ENCODE results near the gene ELK4.

Gene ELK4

DNA sequence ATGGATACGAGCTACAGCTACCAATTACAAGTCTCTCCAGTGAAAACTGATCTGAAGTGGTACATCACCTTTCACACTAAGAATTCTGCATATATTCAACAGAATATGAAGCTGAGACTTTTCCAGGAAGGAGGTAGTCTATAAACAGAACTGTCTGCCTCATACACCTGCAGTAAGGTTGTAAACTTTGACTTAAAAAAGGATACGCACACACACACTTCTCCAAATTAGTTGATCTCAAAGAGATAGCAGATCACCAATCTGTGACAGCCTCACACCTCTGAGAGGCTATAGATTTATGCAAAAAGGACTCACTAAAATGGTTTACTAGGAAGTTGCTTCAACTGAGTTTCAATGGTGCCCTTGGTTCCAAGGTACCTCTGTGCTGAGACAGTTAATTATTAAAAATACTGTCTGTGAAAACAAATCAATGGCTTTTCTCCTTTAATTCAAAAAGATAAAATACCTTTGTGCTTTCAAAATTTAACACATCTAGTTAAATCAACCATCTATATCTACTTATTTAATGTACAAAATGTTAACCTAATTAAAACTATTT lies 17.9 kb downstream of the ELK4 start:
- H3K4me3 ChIP-seq (ENCODE audit: low read length in 2 of 2) = no peak overlapping the region
- H3K27ac ChIP-seq (ENCODE audit: low read depth in 2 of 2, low read length in 2 of 2) = no peak overlapping the region
- H3K9me3 ChIP-seq (ENCODE audit: control insufficient read depth in 2 of 2, low read length in 2 of 2) = no peaks in the 10 kb centered on the region
- peaks cover 0 to 3% of the 10 kb centered on the region in 2 donors for H3K4me1 ChIP-seq (ENCODE audit: control insufficient read depth in 2 of 2, insufficient read depth in 2 of 2, low read length in 2 of 2)
- peaks cover 36 to 46% of the 10 kb centered on the region in 2 donors for H3K36me3 ChIP-seq (ENCODE audit: control insufficient read depth in 2 of 2, insufficient read depth in 2 of 2, low read length in 2 of 2)
- H3K9ac ChIP-seq (ENCODE audit: low read depth in 1 of 2, low read length in 2 of 2) = no peak overlapping the region
- H3K27me3 ChIP-seq (ENCODE audit: control insufficient read depth in 2 of 2, insufficient read depth in 2 of 2, low read length in 2 of 2) = no peaks in the 10 kb centered on the region

DNA sequence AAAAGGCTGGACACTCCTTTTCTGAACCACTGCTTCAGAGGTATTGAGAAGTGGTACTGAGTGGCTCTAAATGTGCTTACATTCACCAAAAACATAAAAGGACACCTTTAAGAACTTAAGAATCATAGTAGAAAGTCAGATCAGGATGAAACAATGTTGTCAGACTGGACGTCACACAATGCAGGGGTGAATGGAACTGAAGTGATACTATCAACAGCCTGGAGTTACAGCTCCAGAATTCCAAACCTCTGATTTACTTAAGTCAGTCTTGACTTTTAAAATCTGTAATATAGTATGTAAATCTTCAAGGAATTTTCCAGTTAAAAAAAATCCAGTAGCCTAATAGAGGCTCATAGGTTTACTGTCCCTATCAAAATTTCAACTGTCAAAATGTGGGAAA lies 19.3 kb downstream of the ELK4 start:
- H3K9ac ChIP-seq (ENCODE audit: low read depth in 1 of 2, low read length in 2 of 2) = no peak overlapping the region
- peaks cover 0 to 3% of the 10 kb centered on the region in 2 donors for H3K4me1 ChIP-seq (ENCODE audit: control insufficient read depth in 2 of 2, insufficient read depth in 2 of 2, low read length in 2 of 2)
- no peaks in the 10 kb centered on the region for H3K27me3 ChIP-seq (ENCODE audit: control insufficient read depth in 2 of 2, insufficient read depth in 2 of 2, low read length in 2 of 2)
- peaks cover 29 to 36% of the 10 kb centered on the region in 2 donors for H3K36me3 ChIP-seq (ENCODE audit: control insufficient read depth in 2 of 2, insufficient read depth in 2 of 2, low read length in 2 of 2)
- no peaks in the 10 kb centered on the region for H3K9me3 ChIP-seq (ENCODE audit: control insufficient read depth in 2 of 2, low read length in 2 of 2)
- no peak overlapping the region for H3K27ac ChIP-seq (ENCODE audit: low read depth in 2 of 2, low read length in 2 of 2)
- H3K4me3 ChIP-seq (ENCODE audit: low read length in 2 of 2) = no peak overlapping the region

DNA sequence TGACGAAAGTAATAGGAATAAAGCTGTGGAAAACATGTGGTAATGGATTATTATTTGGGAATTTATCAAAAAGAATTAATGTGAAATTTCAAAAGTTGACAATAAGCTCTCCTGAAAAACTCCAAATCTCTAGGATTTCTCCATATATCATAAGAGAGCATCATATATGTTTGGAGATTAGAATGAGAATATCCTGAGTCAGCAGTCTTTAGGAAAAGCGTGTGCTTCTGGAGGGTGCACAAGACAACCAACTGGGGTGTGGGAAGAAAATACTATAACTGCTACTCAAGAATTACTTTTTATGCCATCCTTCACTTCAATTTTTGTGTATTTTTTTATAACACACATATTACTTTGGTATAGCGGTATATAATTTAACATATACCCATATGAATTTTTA lies 19.7 kb downstream of the ELK4 start:
- Histone ChIP-seq H3K4me1 (ENCODE audit: control insufficient read depth in 2 of 2, insufficient read depth in 2 of 2, low read length in 2 of 2) (peaks cover 0 to 3% of the 10 kb centered on the region in 2 donors), H3K27ac (ENCODE audit: low read depth in 2 of 2, low read length in 2 of 2) (no peak overlapping the region), H3K27me3 (ENCODE audit: control insufficient read depth in 2 of 2, insufficient read depth in 2 of 2, low read length in 2 of 2) (no peaks in the 10 kb centered on the region), H3K36me3 (ENCODE audit: control insufficient read depth in 2 of 2, insufficient read depth in 2 of 2, low read length in 2 of 2) (peaks cover 29 to 35% of the 10 kb centered on the region in 2 donors), H3K9ac (ENCODE audit: low read depth in 1 of 2, low read length in 2 of 2) (no peak overlapping the region), H3K9me3 (ENCODE audit: control insufficient read depth in 2 of 2, low read length in 2 of 2) (no peaks in the 10 kb centered on the region), H3K4me3 (ENCODE audit: low read length in 2 of 2) (no peak overlapping the region)

DNA sequence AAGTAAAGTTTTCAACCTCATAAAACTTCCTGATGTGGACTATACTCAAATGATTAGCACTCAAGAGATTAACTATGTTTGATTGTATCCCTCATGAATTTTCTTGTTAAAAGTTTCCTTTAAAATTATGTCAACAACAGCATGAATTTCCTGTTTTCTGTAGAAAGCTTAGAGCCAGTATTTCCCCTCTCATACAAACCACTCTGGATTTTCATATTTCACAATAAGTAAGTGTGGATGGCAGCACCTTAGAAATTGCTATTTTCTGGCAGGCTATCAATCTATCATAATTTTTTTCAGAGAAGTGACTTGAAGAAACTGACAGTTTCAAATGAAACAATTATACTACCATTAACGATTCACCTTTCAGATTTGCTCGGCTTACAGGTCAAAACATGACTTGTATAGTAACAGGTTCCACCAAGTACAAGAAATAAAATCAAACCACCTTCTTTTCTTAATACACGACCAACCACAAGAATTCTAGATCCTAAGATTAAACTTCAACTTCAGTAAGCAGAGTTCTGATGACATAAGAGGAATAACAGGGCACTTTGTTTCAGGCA lies 20.8 kb downstream of the ELK4 start:
- H3K27me3 ChIP-seq (ENCODE audit: control insufficient read depth in 2 of 2, insufficient read depth in 2 of 2, low read length in 2 of 2) = no peaks in the 10 kb centered on the region
- H3K9ac ChIP-seq (ENCODE audit: low read depth in 1 of 2, low read length in 2 of 2) = no peak overlapping the region
- H3K4me3 ChIP-seq (ENCODE audit: low read length in 2 of 2) = no peak overlapping the region
- H3K4me1 ChIP-seq (ENCODE audit: control insufficient read depth in 2 of 2, insufficient read depth in 2 of 2, low read length in 2 of 2) = peaks cover 0 to 3% of the 10 kb centered on the region in 2 donors
- H3K27ac ChIP-seq (ENCODE audit: low read depth in 2 of 2, low read length in 2 of 2) = no peak overlapping the region
- H3K36me3 ChIP-seq (ENCODE audit: control insufficient read depth in 2 of 2, insufficient read depth in 2 of 2, low read length in 2 of 2) = peaks cover 24 to 31% of the 10 kb centered on the region in 2 donors
- no peaks in the 10 kb centered on the region for H3K9me3 ChIP-seq (ENCODE audit: control insufficient read depth in 2 of 2, low read length in 2 of 2)

DNA sequence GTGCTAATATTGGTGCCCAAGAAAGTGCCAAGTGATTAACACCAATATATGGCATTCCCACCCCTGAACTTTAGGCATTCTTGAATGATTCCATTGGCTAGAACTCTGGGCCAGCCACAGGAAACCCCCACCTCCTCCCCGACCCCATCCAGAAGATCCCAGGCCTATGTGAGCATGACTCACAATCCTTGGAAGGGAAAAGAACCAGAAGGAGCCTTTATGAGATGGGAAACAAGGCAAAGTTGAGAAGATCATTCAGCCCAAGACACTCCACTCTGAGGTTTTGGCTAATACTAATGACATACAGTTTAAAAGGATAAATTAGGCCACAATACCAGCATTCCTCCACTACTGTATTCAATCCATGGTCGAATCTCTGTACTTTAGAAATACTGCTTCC lies 21.8 kb downstream of the ELK4 start:
- H3K4me3 ChIP-seq (ENCODE audit: low read length in 2 of 2) = no peak overlapping the region
- no peaks in the 10 kb centered on the region for H3K9me3 ChIP-seq (ENCODE audit: control insufficient read depth in 2 of 2, low read length in 2 of 2)
- H3K27ac ChIP-seq (ENCODE audit: low read depth in 2 of 2, low read length in 2 of 2) = no peak overlapping the region
- H3K9ac ChIP-seq (ENCODE audit: low read depth in 1 of 2, low read length in 2 of 2) = peak overlapping the region in 1 of 2 donors; percentile 1
- peaks cover 17 to 28% of the 10 kb centered on the region in 2 donors for H3K36me3 ChIP-seq (ENCODE audit: control insufficient read depth in 2 of 2, insufficient read depth in 2 of 2, low read length in 2 of 2)
- H3K4me1 ChIP-seq (ENCODE audit: control insufficient read depth in 2 of 2, insufficient read depth in 2 of 2, low read length in 2 of 2) = peaks cover 0 to 3% of the 10 kb centered on the region in 2 donors
- H3K27me3 ChIP-seq (ENCODE audit: control insufficient read depth in 2 of 2, insufficient read depth in 2 of 2, low read length in 2 of 2) = no peaks in the 10 kb centered on the region

DNA sequence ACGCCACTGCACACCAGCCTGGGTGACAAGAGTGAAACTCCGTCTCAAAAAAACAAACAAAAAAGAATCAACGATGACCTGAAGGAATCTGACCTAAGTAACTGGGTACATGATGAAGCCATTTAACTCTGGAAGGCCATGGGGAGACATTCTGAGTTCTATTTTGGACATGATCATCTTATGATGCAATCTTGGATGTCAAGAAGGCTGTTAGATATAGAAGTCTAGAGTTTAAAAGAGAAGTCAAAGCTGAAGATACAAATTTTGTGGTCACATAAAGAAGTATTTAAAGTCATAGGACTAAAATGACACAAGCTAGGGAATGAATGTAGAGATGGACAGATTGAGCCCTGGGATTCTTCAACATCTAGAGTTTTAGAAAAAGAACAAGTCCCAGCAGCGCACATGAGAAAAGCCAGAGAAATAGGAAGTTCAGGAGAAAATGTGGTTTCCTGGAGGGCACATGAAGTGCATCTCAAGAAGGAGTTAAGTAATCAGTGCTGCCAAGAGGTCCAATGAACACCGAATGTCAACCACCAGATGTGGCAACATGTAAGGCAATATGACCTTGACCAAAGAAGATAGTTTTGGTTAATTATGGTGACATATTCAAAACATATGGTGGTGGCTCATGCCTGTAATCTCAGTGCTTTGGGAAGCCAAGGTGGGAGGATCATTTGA lies 26.8 kb downstream of the ELK4 start:
- Histone ChIP-seq H3K4me1 (ENCODE audit: control insufficient read depth in 2 of 2, insufficient read depth in 2 of 2, low read length in 2 of 2) (no peaks in the 10 kb centered on the region), H3K9ac (ENCODE audit: low read depth in 1 of 2, low read length in 2 of 2) (no peak overlapping the region), H3K27ac (ENCODE audit: low read depth in 2 of 2, low read length in 2 of 2) (no peak overlapping the region), H3K27me3 (ENCODE audit: control insufficient read depth in 2 of 2, insufficient read depth in 2 of 2, low read length in 2 of 2) (no peaks in the 10 kb centered on the region), H3K9me3 (ENCODE audit: control insufficient read depth in 2 of 2, low read length in 2 of 2) (no peaks in the 10 kb centered on the region), H3K36me3 (ENCODE audit: control insufficient read depth in 2 of 2, insufficient read depth in 2 of 2, low read length in 2 of 2) (peaks cover 8 to 14% of the 10 kb centered on the region in 2 donors), H3K4me3 (ENCODE audit: low read length in 2 of 2) (no peak overlapping the region)

DNA sequence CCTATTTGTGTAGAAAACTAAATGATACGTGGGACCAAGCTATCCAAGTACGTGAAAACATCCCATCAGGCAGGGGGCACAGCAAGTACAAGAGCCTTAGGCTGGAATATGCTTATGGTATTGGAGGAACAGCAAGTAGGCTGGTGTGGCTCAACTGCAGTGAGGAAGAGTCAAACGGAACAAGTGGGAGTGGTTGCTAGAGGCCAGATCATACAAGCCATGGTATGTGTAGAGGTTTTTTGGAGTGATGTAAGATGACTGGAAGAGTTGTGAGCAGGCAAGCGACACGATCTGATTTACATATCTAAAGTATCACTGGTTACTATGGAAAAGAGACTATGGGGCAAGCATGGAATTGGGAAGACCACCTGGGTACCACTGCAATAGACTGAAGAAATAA lies 27.8 kb downstream of the ELK4 start:
- Histone ChIP-seq H3K9me3 (ENCODE audit: control insufficient read depth in 2 of 2, low read length in 2 of 2) (no peaks in the 10 kb centered on the region), H3K4me1 (ENCODE audit: control insufficient read depth in 2 of 2, insufficient read depth in 2 of 2, low read length in 2 of 2) (peaks cover 0 to 4% of the 10 kb centered on the region in 2 donors), H3K36me3 (ENCODE audit: control insufficient read depth in 2 of 2, insufficient read depth in 2 of 2, low read length in 2 of 2) (peaks cover 9 to 14% of the 10 kb centered on the region in 2 donors), H3K27me3 (ENCODE audit: control insufficient read depth in 2 of 2, insufficient read depth in 2 of 2, low read length in 2 of 2) (no peaks in the 10 kb centered on the region), H3K4me3 (ENCODE audit: low read length in 2 of 2) (no peak overlapping the region), H3K9ac (ENCODE audit: low read depth in 1 of 2, low read length in 2 of 2) (no peak overlapping the region), H3K27ac (ENCODE audit: low read depth in 2 of 2, low read length in 2 of 2) (no peak overlapping the region)

DNA sequence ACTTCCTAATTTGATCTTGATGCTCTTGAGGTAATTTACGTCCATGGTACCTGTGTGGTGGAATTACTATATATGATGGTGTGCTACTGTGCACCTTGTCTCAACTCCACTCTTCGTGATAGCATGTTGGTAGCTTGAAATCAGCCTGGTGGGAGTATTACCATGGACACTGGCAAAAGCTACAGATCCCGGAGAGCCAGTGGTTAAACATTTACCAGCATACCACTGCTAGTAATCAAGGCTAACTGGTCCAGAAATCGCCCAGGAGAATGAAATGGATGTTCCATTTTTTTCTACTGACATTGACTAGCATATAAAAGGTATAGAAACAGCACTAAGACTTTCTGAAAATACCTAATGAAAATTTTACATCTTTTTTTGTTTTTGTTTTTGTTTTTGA lies 30.6 kb downstream of the ELK4 start:
- Histone ChIP-seq H3K27me3 (ENCODE audit: control insufficient read depth in 2 of 2, insufficient read depth in 2 of 2, low read length in 2 of 2) (no peaks in the 10 kb centered on the region), H3K9ac (ENCODE audit: low read depth in 1 of 2, low read length in 2 of 2) (no peak overlapping the region), H3K36me3 (ENCODE audit: control insufficient read depth in 2 of 2, insufficient read depth in 2 of 2, low read length in 2 of 2) (peaks cover 12 to 17% of the 10 kb centered on the region in 2 donors), H3K4me1 (ENCODE audit: control insufficient read depth in 2 of 2, insufficient read depth in 2 of 2, low read length in 2 of 2) (peaks cover 0 to 8% of the 10 kb centered on the region in 2 donors), H3K27ac (ENCODE audit: low read depth in 2 of 2, low read length in 2 of 2) (no peak overlapping the region), H3K4me3 (ENCODE audit: low read length in 2 of 2) (no peak overlapping the region), H3K9me3 (ENCODE audit: control insufficient read depth in 2 of 2, low read length in 2 of 2) (no peaks in the 10 kb centered on the region)

DNA sequence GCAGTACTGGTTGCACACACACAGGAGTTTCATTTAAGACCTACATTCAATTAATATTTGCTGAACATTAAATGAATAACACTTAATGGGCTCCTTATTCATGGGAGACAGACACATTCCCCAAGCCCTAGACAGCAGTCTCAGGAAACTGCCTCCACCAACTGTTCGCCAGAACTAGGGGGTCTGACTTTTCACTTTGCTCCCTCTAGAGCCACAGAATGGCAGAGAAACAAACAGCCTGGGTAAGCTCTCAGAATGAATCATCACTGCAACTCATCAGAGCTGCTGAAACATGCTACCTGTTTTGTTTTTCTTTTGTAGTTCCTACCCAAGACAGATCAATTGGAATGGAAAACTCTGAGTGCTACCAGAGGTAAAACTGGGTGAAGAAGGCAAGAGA lies 31.7 kb downstream of the ELK4 start:
- H3K4me3 ChIP-seq (ENCODE audit: low read length in 2 of 2) = no peak overlapping the region
- no peak overlapping the region for H3K9ac ChIP-seq (ENCODE audit: low read depth in 1 of 2, low read length in 2 of 2)
- peaks cover 0 to 8% of the 10 kb centered on the region in 2 donors for H3K4me1 ChIP-seq (ENCODE audit: control insufficient read depth in 2 of 2, insufficient read depth in 2 of 2, low read length in 2 of 2)
- H3K36me3 ChIP-seq (ENCODE audit: control insufficient read depth in 2 of 2, insufficient read depth in 2 of 2, low read length in 2 of 2) = peaks cover 12 to 14% of the 10 kb centered on the region in 2 donors
- no peaks in the 10 kb centered on the region for H3K27me3 ChIP-seq (ENCODE audit: control insufficient read depth in 2 of 2, insufficient read depth in 2 of 2, low read length in 2 of 2)
- H3K27ac ChIP-seq (ENCODE audit: low read depth in 2 of 2, low read length in 2 of 2) = no peak overlapping the region
- no peaks in the 10 kb centered on the region for H3K9me3 ChIP-seq (ENCODE audit: control insufficient read depth in 2 of 2, low read length in 2 of 2)

DNA sequence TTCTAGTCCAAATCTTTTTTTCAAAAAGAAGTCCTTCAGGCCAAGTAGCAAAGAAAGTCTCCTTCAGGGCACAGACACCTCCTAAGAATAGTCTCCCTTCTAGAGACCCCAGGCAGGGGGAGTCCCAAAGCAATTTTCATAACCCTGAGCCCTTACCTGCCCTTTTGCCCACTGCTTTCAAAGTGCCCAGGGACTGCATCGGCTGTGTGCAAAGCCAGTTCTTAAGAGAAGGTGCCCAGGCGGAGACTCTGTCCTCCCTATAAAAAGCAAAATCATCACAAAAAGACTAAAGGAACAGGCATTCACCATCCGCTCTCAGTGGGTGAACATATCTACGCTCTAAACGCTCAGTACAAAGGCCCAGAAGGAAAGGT lies 32.2 kb downstream of the ELK4 start:
- H3K27me3 ChIP-seq (ENCODE audit: control insufficient read depth in 2 of 2, insufficient read depth in 2 of 2, low read length in 2 of 2) = no peaks in the 10 kb centered on the region
- H3K9ac ChIP-seq (ENCODE audit: low read depth in 1 of 2, low read length in 2 of 2) = no peak overlapping the region
- H3K4me3 ChIP-seq (ENCODE audit: low read length in 2 of 2) = no peak overlapping the region
- peaks cover 0 to 8% of the 10 kb centered on the region in 2 donors for H3K4me1 ChIP-seq (ENCODE audit: control insufficient read depth in 2 of 2, insufficient read depth in 2 of 2, low read length in 2 of 2)
- H3K9me3 ChIP-seq (ENCODE audit: control insufficient read depth in 2 of 2, low read length in 2 of 2) = no peaks in the 10 kb centered on the region
- peak overlapping the region in 1 of 2 donors; percentile 25 for H3K27ac ChIP-seq (ENCODE audit: low read depth in 2 of 2, low read length in 2 of 2)
- H3K36me3 ChIP-seq (ENCODE audit: control insufficient read depth in 2 of 2, insufficient read depth in 2 of 2, low read length in 2 of 2) = peaks cover 12 to 14% of the 10 kb centered on the region in 2 donors
